ENCODE results near the gene TEAD4. TPM values are rescaled to one million over a fixed set of nuclear protein-coding genes. Genes with fewer than 3 reads are reported as not detected.

TEAD4 gene
- total and polyA plus RNA-seq, 2 experiments from 2014 or later, result 68.1 to 145 TPM

GRCh38 chr12:3081091-3081490 lies 121.9 kb downstream of the TEAD4 start:
- ATAC-seq (no peak), DNase-seq (ENCODE audit: low spot score) (no peak)
- TF ChIP-seq EZH2 (IDR thresholded peaks at IDR 0.05; ENCODE audit: low read depth, unreplicated experiment), result no peak
- TF ChIP-seq ETS1 (IDR thresholded peaks at IDR 0.05), result no peak
- TF ChIP-seq EZH2phosphoT487 (IDR thresholded peaks at IDR 0.05; ENCODE audit: unreplicated experiment), result no peak
- no peak for TF ChIP-seq ZNF331 (CRISPR knock-in tag; IDR thresholded peaks at IDR 0.05; ENCODE audit: low read depth)
- no peak for TF ChIP-seq POLR2AphosphoS5 (IDR thresholded peaks at IDR 0.05; ENCODE audit: low read depth)
- no peak for TF ChIP-seq NANOG (IDR thresholded peaks at IDR 0.05; ENCODE audit: borderline replicate concordance)
- no peak for TF ChIP-seq CREB1 (CRISPR knock-in tag; IDR thresholded peaks at IDR 0.05; ENCODE audit: low read depth)
- TF ChIP-seq ZNF114 (CRISPR knock-in tag; IDR thresholded peaks at IDR 0.05), result no peak
- no peak for TF ChIP-seq REST (IDR thresholded peaks at IDR 0.05; ENCODE audit: unreplicated experiment)
- TF ChIP-seq STAT1 (IDR thresholded peaks at IDR 0.05; ENCODE audit: unreplicated experiment), result no peak
- H3K4me3 Mint-ChIP-seq, result no peak overlapping the region
- H3K27me3 Mint-ChIP-seq (ENCODE audit: insufficient read depth, low read depth, poor library complexity), result peaks cover 30% of the 10 kb centered on the region
- no peak overlapping the region for H3K27ac Mint-ChIP-seq
- peaks cover 36% of the 10 kb centered on the region for H3K4me1 Mint-ChIP-seq
- no peak overlapping the region for H3K27ac ChIP-seq (ENCODE audit: low read depth)
- H4K20me1 ChIP-seq (replicated peaks; ENCODE audit: insufficient read depth), result peaks cover 12% of the 10 kb centered on the region; the same call in 1 of the 2 replicates
- 0 out of 2 replicates have a peak, but pooled peaks cover 1% of the 10 kb centered on the region for H3K27me3 ChIP-seq (ENCODE audit: insufficient read depth)
- no peak overlapping the region for H2AFZ ChIP-seq
- no peak overlapping the region for H3K4me3 ChIP-seq
- H3K4me2 ChIP-seq, result no peak overlapping the region
- H3K36me3 ChIP-seq (ENCODE audit: insufficient read depth), result no peaks in the 10 kb centered on the region; the same call in 1 of the 2 replicates
- H3K9me3 Mint-ChIP-seq, result peaks cover 3% of the 10 kb centered on the region; the same call in 2 of the 3 replicates
- peaks cover 13% of the 10 kb centered on the region for H3K36me3 Mint-ChIP-seq (ENCODE audit: low read depth)
- H3K9me2 ChIP-seq (ENCODE audit: insufficient read depth), result no peaks in the 10 kb centered on the region
- peaks cover 27% of the 10 kb centered on the region for H3K4me1 ChIP-seq (ENCODE audit: insufficient read depth)
- H3K79me2 ChIP-seq (replicated peaks; ENCODE audit: insufficient read depth), result peaks cover 11% of the 10 kb centered on the region
- 0 out of 2 replicates have a peak, but pooled peaks cover 10% of the 10 kb centered on the region for H3F3A ChIP-seq (replicated peaks; ENCODE audit: low read depth)

GRCh38 chr12:3081886-3082285 lies 122.7 kb downstream of the TEAD4 start:
- no peak overlapping the region for H2AFZ ChIP-seq
- Mint-ChIP-seq H3K27ac (no peak overlapping the region), H3K36me3 (ENCODE audit: low read depth) (peaks cover 13% of the 10 kb centered on the region), H3K9me3 (peaks cover 3% of the 10 kb centered on the region; the same call in 2 of the 3 replicates), H3K4me1 (peaks cover 39% of the 10 kb centered on the region), H3K4me3 (no peak overlapping the region), H3K27me3 (ENCODE audit: insufficient read depth, low read depth, poor library complexity) (peaks cover 24% of the 10 kb centered on the region)
- no peak for ATAC-seq
- peaks cover 12% of the 10 kb centered on the region; the same call in 1 of the 2 replicates for H4K20me1 ChIP-seq (replicated peaks; ENCODE audit: insufficient read depth)
- no peaks in the 10 kb centered on the region for H3K27me3 ChIP-seq (ENCODE audit: insufficient read depth)
- no peak overlapping the region for H3K4me2 ChIP-seq
- no peak overlapping the region for H3K27ac ChIP-seq (ENCODE audit: low read depth)
- no peaks in the 10 kb centered on the region for H3K9me2 ChIP-seq (ENCODE audit: insufficient read depth)
- no peak for DNase-seq (ENCODE audit: low spot score)
- peaks cover 11% of the 10 kb centered on the region for H3K79me2 ChIP-seq (replicated peaks; ENCODE audit: insufficient read depth)
- H3K4me1 ChIP-seq (ENCODE audit: insufficient read depth), result peaks cover 27% of the 10 kb centered on the region
- H3K36me3 ChIP-seq (ENCODE audit: insufficient read depth), result no peaks in the 10 kb centered on the region; the same call in 1 of the 2 replicates
- 0 out of 2 replicates have a peak, but pooled peaks cover 9% of the 10 kb centered on the region for H3F3A ChIP-seq (replicated peaks; ENCODE audit: low read depth)
- H3K4me3 ChIP-seq, result no peak overlapping the region
- no peak for TF ChIP-seq NANOG (IDR thresholded peaks at IDR 0.05; ENCODE audit: borderline replicate concordance)
- TF ChIP-seq REST (IDR thresholded peaks at IDR 0.05; ENCODE audit: unreplicated experiment), result no peak
- TF ChIP-seq JUNB (IDR thresholded peaks at IDR 0.05; ENCODE audit: unreplicated experiment), result no peak
- TF ChIP-seq ZNF114 (CRISPR knock-in tag; IDR thresholded peaks at IDR 0.05), result no peak
- no peak for TF ChIP-seq EZH2phosphoT487 (IDR thresholded peaks at IDR 0.05; ENCODE audit: unreplicated experiment)
- TF ChIP-seq STAT1 (IDR thresholded peaks at IDR 0.05; ENCODE audit: unreplicated experiment), result no peak
- TF ChIP-seq CTCF (conservative IDR thresholded peaks at IDR 0.05; ENCODE audit: low read depth in 2 of 2), result no peak
